GM19452 (cell line): ENCODE measurements around the gene KIAA0586.
"Not testable (repeated sequence)": the region's sequence is repeated elsewhere in the genome, so short reads cannot be mapped to it uniquely, and the experiment has no call there.

Experiments
- ATAC-seq: cut with Tn5 transposase; IDR thresholded peaks from one replicate; pipeline ENCODE4 v1.9.1; 2021; ENCODE audit not compliant: unreplicated experiment

The KIAA0586 gene

GRCh38 chr14:58543253-58543652 is 115.7 kb downstream of the KIAA0586 start:
- no peak for ATAC-seq

GRCh38 chr14:58547649-58548048 is 120.1 kb downstream of the KIAA0586 start:
- ATAC-seq, result no peak

GRCh38 chr14:58549105-58549757 is 121.7 kb downstream of the KIAA0586 start:
- ATAC-seq, result no peak

- ATAC-seq, result no peak
Observed at GRCh38 chr14:58553959-58554358, 126.4 kb downstream of the KIAA0586 start.

GRCh38 chr14:58555647-58556046 is 128.1 kb downstream of the KIAA0586 start:
- ATAC-seq, result no peak

- no peak for ATAC-seq
Observed at GRCh38 chr14:58557242-58557641, 129.7 kb downstream of the KIAA0586 start.

- ATAC-seq, result no peak
Observed at GRCh38 chr14:58560208-58560607, 132.7 kb downstream of the KIAA0586 start.

- ATAC-seq, result no peak
Observed at GRCh38 chr14:58562141-58562540, 134.6 kb downstream of the KIAA0586 start.

GRCh38 chr14:58563978-58564377 is 136.5 kb downstream of the KIAA0586 start:
- no peak for ATAC-seq

- no peak for ATAC-seq
Observed at GRCh38 chr14:58565832-58566231, 138.3 kb downstream of the KIAA0586 start.

GRCh38 chr14:58566979-58567378 is 139.5 kb downstream of the KIAA0586 start:
- no peak for ATAC-seq

- ATAC-seq, result no peak
Observed at GRCh38 chr14:58568322-58568721, 140.8 kb downstream of the KIAA0586 start.

- no peak for ATAC-seq
Observed at GRCh38 chr14:58571256-58571655, 143.7 kb downstream of the KIAA0586 start.

GRCh38 chr14:58571769-58572472 is 144.4 kb downstream of the KIAA0586 start:
- ATAC-seq, result no peak

GRCh38 chr14:58572473-58572853 is 144.9 kb downstream of the KIAA0586 start:
- no peak for ATAC-seq

GRCh38 chr14:58572863-58573262 is 145.3 kb downstream of the KIAA0586 start:
- ATAC-seq, result no peak

GRCh38 chr14:58574623-58575022 is 147.1 kb downstream of the KIAA0586 start:
- no peak for ATAC-seq

- ATAC-seq, result no peak
Observed at GRCh38 chr14:58575956-58576355, 148.4 kb downstream of the KIAA0586 start.

GRCh38 chr14:58580035-58580434 is 152.5 kb downstream of the KIAA0586 start:
- ATAC-seq, result not testable (repeated sequence)

GRCh38 chr14:58581389-58581788 is 153.9 kb downstream of the KIAA0586 start:
- ATAC-seq, result not testable (repeated sequence)

GRCh38 chr14:58584383-58584782 is 156.9 kb downstream of the KIAA0586 start:
- no peak for ATAC-seq

- ATAC-seq, result no peak
Observed at GRCh38 chr14:58587271-58587670, 159.8 kb downstream of the KIAA0586 start.

GRCh38 chr14:58588321-58588720 is 160.8 kb downstream of the KIAA0586 start:
- ATAC-seq, result not testable (repeated sequence)
